Colonic mucosa (tissue), 4 donors: ENCODE measurements around the gene RCOR1. TPM values are rescaled to one million over a fixed set of nuclear protein-coding genes. Genes with fewer than 3 reads are reported as not detected.

Experiments used
- DNase-seq: peaks from one replicate; pipeline ENCODE4 v3.0.0-alpha.2; 2020
- H3K27ac ChIP-seq: fragments of 200-600 bp; one replicate; pipeline ENCODE4 v1.8.0; 2021
- H3K27me3 ChIP-seq: fragments of 200-600 bp; one replicate; pipeline ENCODE4 v1.8.0; 2021
- H3K36me3 ChIP-seq: fragments of 200-600 bp; one replicate; pipeline ENCODE4 v1.8.0; 2021
- H3K4me1 ChIP-seq: fragments of 200-600 bp; one replicate; pipeline ENCODE4 v1.8.0; 2021; ENCODE audit warnings: mild to moderate bottlenecking
- H3K4me3 ChIP-seq: fragments of 200-600 bp; one replicate; pipeline ENCODE4 v1.8.0; 2021
- H3K9ac ChIP-seq, 2 donors: one replicate each; pipeline ENCODE4 v1.7.0; 2013; ENCODE audit warnings: control low read depth in 2 of 2, low read depth in 2 of 2, low read length in 2 of 2
- H3K9me3 ChIP-seq: fragments of 200-600 bp; one replicate; pipeline ENCODE4 v1.8.0; 2021
- intact Hi-C: fragments of 100-400 bp; cut with DNase I; formaldehyde crosslinking; loops from one replicate; pipeline ENCODE4 v1.14.1; 2022
- total RNA-seq, 2 donors: library from RNA; stranded (reverse); fragmentation: NEBNext Ultra II Directional in 1 of 2; extraction: Animal tissue kit (Norgen Biotek cat#: 25700) in 1 of 2; gene quantifications; one replicate each; pipeline ENCODE4 v1.2.1, GENCODE V29; 2021
- TF ChIP-seq, protein P1 (sequence below): fragments of 200-600 bp; IDR thresholded peaks from one replicate; pipeline ENCODE4 v1.8.0; 2022; ENCODE audit warnings: antibody characterized with exemption, mild to moderate bottlenecking
- donor health status: healthy.
- donor health status: DM: no; HTN: no; CAD: no.
- donor health status: DM: no; HTN: no; CAD: no.

RCOR1 gene
- total RNA-seq, 2 donors from 2014 or later = 30.0 to 43.2 TPM

GRCh38 chr14:102588821-102589220 is 3.6 kb upstream of the RCOR1 start:
- Histone ChIP-seq H3K4me3 (no peak overlapping the region), H3K9me3 (no peaks in the 10 kb centered on the region), H3K9ac (no peak overlapping the region), H3K4me1 (no peaks in the 10 kb centered on the region), H3K36me3 (no peaks in the 10 kb centered on the region), H3K27ac (no peak overlapping the region), H3K27me3 (no peaks in the 10 kb centered on the region)
- TF ChIP-seq, protein P1, sequence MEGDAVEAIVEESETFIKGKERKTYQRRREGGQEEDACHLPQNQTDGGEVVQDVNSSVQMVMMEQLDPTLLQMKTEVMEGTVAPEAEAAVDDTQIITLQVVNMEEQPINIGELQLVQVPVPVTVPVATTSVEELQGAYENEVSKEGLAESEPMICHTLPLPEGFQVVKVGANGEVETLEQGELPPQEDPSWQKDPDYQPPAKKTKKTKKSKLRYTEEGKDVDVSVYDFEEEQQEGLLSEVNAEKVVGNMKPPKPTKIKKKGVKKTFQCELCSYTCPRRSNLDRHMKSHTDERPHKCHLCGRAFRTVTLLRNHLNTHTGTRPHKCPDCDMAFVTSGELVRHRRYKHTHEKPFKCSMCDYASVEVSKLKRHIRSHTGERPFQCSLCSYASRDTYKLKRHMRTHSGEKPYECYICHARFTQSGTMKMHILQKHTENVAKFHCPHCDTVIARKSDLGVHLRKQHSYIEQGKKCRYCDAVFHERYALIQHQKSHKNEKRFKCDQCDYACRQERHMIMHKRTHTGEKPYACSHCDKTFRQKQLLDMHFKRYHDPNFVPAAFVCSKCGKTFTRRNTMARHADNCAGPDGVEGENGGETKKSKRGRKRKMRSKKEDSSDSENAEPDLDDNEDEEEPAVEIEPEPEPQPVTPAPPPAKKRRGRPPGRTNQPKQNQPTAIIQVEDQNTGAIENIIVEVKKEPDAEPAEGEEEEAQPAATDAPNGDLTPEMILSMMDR = no peak
- no peak for DNase-seq
- intact Hi-C loops = no loop called here

- Histone ChIP-seq H3K36me3 (no peaks in the 10 kb centered on the region), H3K27me3 (no peaks in the 10 kb centered on the region), H3K27ac (no peak overlapping the region), H3K9me3 (no peaks in the 10 kb centered on the region), H3K4me3 (no peak overlapping the region), H3K9ac (no peak overlapping the region), H3K4me1 (no peaks in the 10 kb centered on the region)
- intact Hi-C loops = no loop called here
- TF ChIP-seq, protein P1 = no peak
- no peak for DNase-seq
Measured at GRCh38 chr14:102589761-102590290, 2.6 kb upstream of the RCOR1 start.

GRCh38 chr14:102590667-102591099 is 1.8 kb upstream of the RCOR1 start:
- Histone ChIP-seq H3K27me3 (no peaks in the 10 kb centered on the region), H3K4me3 (no peak overlapping the region), H3K36me3 (no peaks in the 10 kb centered on the region)

DNA sequence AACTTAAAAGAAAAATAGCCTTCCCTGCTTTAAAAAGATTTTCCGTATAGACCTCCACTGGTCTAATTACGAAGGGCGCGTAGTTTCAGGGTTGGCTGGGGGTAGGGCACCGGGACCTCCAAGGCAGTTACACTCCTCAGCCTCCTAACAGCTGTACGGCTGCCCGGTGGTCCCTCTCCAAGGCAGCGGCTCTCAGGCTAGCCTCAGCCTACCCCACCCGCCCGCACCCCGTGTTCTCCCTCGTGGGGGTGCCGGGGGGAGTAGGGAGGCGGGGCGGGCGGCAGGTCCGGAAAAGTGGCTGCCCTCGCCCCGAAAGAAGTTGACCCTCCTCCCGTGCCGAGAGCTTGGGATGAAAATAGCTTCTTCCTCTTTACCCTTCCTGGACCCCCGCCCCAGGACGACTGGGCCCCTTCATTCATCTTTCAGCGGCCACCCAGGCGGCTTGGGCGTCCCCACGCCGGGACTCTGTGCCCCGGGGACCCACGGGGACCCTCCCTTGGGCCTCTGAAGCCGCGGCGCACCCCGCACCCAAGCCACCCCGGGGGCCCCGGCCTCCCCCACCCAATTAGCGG is 991 bp upstream of the RCOR1 start:
- peak overlapping the region; percentile 81 to 95 for H3K9ac ChIP-seq
- H3K27ac ChIP-seq = peak overlapping the region; percentile 98
- H3K27me3 ChIP-seq = no peaks in the 10 kb centered on the region
- no peaks in the 10 kb centered on the region for H3K4me1 ChIP-seq
- H3K9me3 ChIP-seq = no peaks in the 10 kb centered on the region
- intact Hi-C loops = no loop called here
- TF ChIP-seq, protein P1 = no peak
- DNase-seq = peak; percentile 54
- no peaks in the 10 kb centered on the region for H3K36me3 ChIP-seq
- peak overlapping the region; percentile 97 for H3K4me3 ChIP-seq

More at GRCh38 chr14:102590667-102591099, 1.8 kb upstream of the RCOR1 start:
- H3K4me1 ChIP-seq = no peaks in the 10 kb centered on the region
- DNase-seq = peak; percentile 36
- TF ChIP-seq, protein P1 = no peak
- intact Hi-C loops = no loop called here
- peak overlapping the region; percentile 81 to 95 for H3K9ac ChIP-seq
- no peaks in the 10 kb centered on the region for H3K9me3 ChIP-seq
- peak overlapping the region; percentile 98 for H3K27ac ChIP-seq

DNA sequence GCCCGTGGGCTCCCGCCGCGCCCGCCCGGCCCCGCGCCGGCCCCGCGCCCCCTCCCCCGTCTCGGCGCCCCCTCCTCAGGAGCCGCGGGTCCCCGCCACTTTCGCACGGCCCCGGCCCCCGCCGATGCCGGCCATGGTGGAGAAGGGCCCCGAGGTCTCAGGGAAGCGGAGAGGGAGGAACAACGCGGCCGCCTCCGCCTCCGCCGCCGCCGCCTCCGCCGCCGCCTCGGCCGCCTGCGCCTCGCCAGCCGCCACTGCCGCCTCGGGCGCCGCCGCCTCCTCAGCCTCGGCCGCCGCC is 263 bp downstream of the RCOR1 start:
- DNase-seq = no peak
- H3K4me1 ChIP-seq = no peaks in the 10 kb centered on the region
- H3K9me3 ChIP-seq = no peaks in the 10 kb centered on the region
- TF ChIP-seq, protein P1 = no peak
- no peaks in the 10 kb centered on the region for H3K36me3 ChIP-seq
- no peaks in the 10 kb centered on the region for H3K27me3 ChIP-seq
- peak overlapping the region; percentile 89 for H3K27ac ChIP-seq
- intact Hi-C loops = no loop called here
- peak overlapping the region; percentile 97 for H3K4me3 ChIP-seq
- peak overlapping the region; percentile 80 to 89 for H3K9ac ChIP-seq
